DND-41 (cell line): ENCODE results near the gene MATN1.

Experiments
- ATAC-seq: fragments of 200-7000 bp; cut with Tn5 transposase; 3 replicates; pipeline ENCODE4 v1.9.1; 2021; ENCODE audit warnings: low read depth; ENCODE audit not compliant: insufficient read depth
- DNase-seq: peaks from one replicate; pipeline ENCODE4 v3.0.0-alpha.2; 2020
- H2AFZ ChIP-seq: 2 replicates; pipeline ENCODE4 v1.6.0; 2012; ENCODE audit warnings: low read depth, low read length
- H3K27ac ChIP-seq: 2 replicates; pipeline ENCODE4 v1.5.1; 2012; ENCODE audit warnings: low read length, inconsistent platforms
- H3K27me3 ChIP-seq: fragments of 200-600 bp; sonication (generic); 2 replicates; pipeline ENCODE4 v1.6.0; 2012; ENCODE audit warnings: low read length, mild to moderate bottlenecking, inconsistent platforms; ENCODE audit not compliant: insufficient read depth, poor library complexity
- H3K36me3 ChIP-seq: 2 replicates; pipeline ENCODE4 v1.5.1; 2012; ENCODE audit warnings: low read length, inconsistent platforms; ENCODE audit not compliant: insufficient read depth
- H3K4me1 ChIP-seq: 2 replicates; pipeline ENCODE4 v1.5.1; 2012; ENCODE audit warnings: mild to moderate bottlenecking, low read length; ENCODE audit not compliant: insufficient read depth
- H3K4me2 ChIP-seq: 2 replicates; pipeline ENCODE4 v1.6.0; 2012; ENCODE audit warnings: mild to moderate bottlenecking, moderate library complexity, low read length, inconsistent platforms; ENCODE audit not compliant: insufficient read depth
- H3K4me3 ChIP-seq, 2 experiments: fragments of 200-600 bp in 1 of 2; shearing (Covaris generic) in 1 of 2; 2 replicates each; pipeline ENCODE4 v1.5.1; 2012 to 2016; ENCODE audit warnings: inconsistent platforms in 2 of 2, low read length in 2 of 2, mild to moderate bottlenecking in 2 of 2, low read depth in 1 of 2, moderate library complexity in 1 of 2
- H3K79me2 ChIP-seq: 2 replicates; pipeline ENCODE4 v1.6.0; 2012; ENCODE audit warnings: low read length, inconsistent platforms; ENCODE audit not compliant: insufficient read depth
- H3K9ac ChIP-seq: 2 replicates; pipeline ENCODE4 v1.6.0; 2012; ENCODE audit warnings: low read depth, mild to moderate bottlenecking, inconsistent platforms, low read length, moderate library complexity
- H3K9me3 ChIP-seq: 2 replicates; pipeline ENCODE4 v1.5.1; 2012; ENCODE audit warnings: low read length, moderate library complexity, mild to moderate bottlenecking, inconsistent platforms; ENCODE audit not compliant: insufficient read depth, severe bottlenecking
- H4K20me1 ChIP-seq: 2 replicates; pipeline ENCODE4 v1.6.0; 2012; ENCODE audit warnings: low read length; ENCODE audit not compliant: insufficient read depth
- EZH2 ChIP-seq: IDR thresholded peaks from 3 replicates; pipeline ENCODE4 v1.6.1; 2012; ENCODE audit warnings: borderline replicate concordance, low read depth, mild to moderate bottlenecking, moderate library complexity, low read length, inconsistent platforms; ENCODE audit not compliant: severe bottlenecking
- TF ChIP-seq, protein P1 (sequence below): IDR thresholded peaks from 2 replicates; pipeline ENCODE4 v1.5.1; 2012; ENCODE audit warnings: borderline replicate concordance, low read length, moderate library complexity, mild to moderate bottlenecking; ENCODE audit not compliant: poor library complexity, severe bottlenecking; ENCODE audit errors: extremely low read depth

Gene MATN1

DNA sequence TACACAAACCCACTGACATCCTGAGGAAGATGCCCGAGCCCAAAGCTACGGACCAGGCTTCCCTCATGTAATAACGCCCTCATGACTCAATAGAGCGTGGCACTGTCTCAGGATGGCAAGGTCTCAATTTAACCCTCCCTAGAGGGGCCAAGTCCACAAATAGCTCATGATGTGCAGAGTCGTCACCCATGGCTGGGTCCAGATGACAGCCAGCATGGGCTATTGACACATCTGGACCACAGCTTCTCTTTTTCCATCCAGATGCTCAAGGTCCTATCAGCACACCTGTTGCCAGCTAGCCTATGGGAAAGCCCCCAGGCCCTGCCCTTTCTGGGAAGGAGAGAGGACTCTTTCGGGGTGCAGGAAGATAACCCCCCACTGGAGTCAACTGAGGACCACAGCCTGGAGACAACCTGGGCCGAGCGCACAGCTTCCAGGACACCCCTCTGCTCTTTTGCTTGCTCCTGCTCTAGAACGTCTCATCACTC is 31.3 kb upstream of the MATN1 start:
- DNase-seq (no peak), ATAC-seq (no peak)
- Histone ChIP-seq H3K9ac (no peak overlapping the region), H3K27me3 (no peaks in the 10 kb centered on the region), H3K4me2 (peak overlapping the region; percentile 21; the same call in 1 of the 2 replicates), H3K27ac (peak overlapping the region; percentile 18; the same call in 1 of the 2 replicates), H3K36me3 (no peaks in the 10 kb centered on the region), H2AFZ (no peak overlapping the region), H3K4me3 (no peak overlapping the region), H3K4me1 (peaks cover 59% of the 10 kb centered on the region), H3K9me3 (no peaks in the 10 kb centered on the region), H4K20me1 (peaks cover 9% of the 10 kb centered on the region), H3K79me2 (peaks cover 34% of the 10 kb centered on the region)
- TF ChIP-seq, protein P1, sequence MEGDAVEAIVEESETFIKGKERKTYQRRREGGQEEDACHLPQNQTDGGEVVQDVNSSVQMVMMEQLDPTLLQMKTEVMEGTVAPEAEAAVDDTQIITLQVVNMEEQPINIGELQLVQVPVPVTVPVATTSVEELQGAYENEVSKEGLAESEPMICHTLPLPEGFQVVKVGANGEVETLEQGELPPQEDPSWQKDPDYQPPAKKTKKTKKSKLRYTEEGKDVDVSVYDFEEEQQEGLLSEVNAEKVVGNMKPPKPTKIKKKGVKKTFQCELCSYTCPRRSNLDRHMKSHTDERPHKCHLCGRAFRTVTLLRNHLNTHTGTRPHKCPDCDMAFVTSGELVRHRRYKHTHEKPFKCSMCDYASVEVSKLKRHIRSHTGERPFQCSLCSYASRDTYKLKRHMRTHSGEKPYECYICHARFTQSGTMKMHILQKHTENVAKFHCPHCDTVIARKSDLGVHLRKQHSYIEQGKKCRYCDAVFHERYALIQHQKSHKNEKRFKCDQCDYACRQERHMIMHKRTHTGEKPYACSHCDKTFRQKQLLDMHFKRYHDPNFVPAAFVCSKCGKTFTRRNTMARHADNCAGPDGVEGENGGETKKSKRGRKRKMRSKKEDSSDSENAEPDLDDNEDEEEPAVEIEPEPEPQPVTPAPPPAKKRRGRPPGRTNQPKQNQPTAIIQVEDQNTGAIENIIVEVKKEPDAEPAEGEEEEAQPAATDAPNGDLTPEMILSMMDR, result no peak
- TF ChIP-seq EZH2, result no peak

DNA sequence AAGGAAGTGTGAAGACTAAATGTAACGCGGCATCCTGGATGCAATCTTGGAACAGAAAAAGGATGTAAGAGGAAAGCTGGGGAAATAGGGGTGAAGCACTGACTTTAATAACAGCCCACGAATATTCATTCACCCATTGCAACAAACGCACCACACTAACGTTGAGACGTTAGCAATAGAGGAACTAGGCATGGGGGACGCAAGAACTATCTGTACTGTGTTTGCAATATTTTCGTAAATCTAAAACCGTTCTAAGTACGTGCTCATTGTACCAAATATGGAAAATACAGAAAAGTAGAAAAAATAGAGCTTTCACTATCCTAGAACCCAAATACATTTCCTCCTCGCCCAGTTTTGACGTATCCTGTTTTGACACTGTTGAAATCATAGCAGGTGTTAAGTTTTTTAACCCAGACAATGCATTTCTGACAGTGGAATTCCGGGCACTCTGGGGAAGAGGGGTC is 30.3 kb upstream of the MATN1 start:
- H3K4me1 ChIP-seq, result peaks cover 68% of the 10 kb centered on the region
- no peak overlapping the region for H3K4me3 ChIP-seq
- H3K4me2 ChIP-seq, result no peak overlapping the region
- H3K27me3 ChIP-seq, result no peaks in the 10 kb centered on the region
- ATAC-seq (no peak), DNase-seq (no peak)
- H4K20me1 ChIP-seq, result peaks cover 9% of the 10 kb centered on the region
- no peak overlapping the region for H3K9ac ChIP-seq
- H3K79me2 ChIP-seq, result peaks cover 34% of the 10 kb centered on the region
- TF ChIP-seq, protein P1, result no peak
- no peak for TF ChIP-seq EZH2
- no peak overlapping the region for H3K27ac ChIP-seq
- no peaks in the 10 kb centered on the region for H3K9me3 ChIP-seq
- H3K36me3 ChIP-seq, result no peaks in the 10 kb centered on the region
- H2AFZ ChIP-seq, result no peak overlapping the region

DNA sequence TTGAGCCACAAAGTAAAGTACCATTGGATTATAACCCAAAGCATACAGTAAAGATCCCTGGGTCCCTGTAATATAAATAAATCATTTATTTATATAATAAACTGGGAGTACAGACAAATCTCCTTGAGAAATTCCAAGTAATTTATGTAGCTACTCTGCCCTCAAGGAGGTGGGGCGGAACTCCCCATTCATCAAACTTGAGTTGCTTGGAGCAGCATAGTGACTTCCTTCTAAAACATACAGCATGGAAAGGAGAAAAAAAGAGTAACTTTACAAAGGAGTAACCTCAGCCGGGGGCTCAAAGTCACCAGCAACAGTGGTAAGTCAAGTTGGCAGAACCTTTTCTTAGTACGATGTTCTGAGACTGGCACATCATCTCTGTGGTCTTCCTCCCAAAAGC is 29.7 kb upstream of the MATN1 start:
- no peak overlapping the region for H3K9ac ChIP-seq
- H3K9me3 ChIP-seq, result no peaks in the 10 kb centered on the region
- no peak for DNase-seq
- H3K27ac ChIP-seq, result no peak overlapping the region
- TF ChIP-seq, protein P1, result no peak
- TF ChIP-seq EZH2, result no peak
- peaks cover 74% of the 10 kb centered on the region for H3K4me1 ChIP-seq
- ATAC-seq, result no peak
- H3K27me3 ChIP-seq, result no peaks in the 10 kb centered on the region
- H3K4me3 ChIP-seq, result no peak overlapping the region
- H2AFZ ChIP-seq, result no peak overlapping the region
- H3K79me2 ChIP-seq, result peaks cover 34% of the 10 kb centered on the region
- H3K4me2 ChIP-seq, result no peak overlapping the region
- H4K20me1 ChIP-seq, result peaks cover 9% of the 10 kb centered on the region
- no peaks in the 10 kb centered on the region for H3K36me3 ChIP-seq

DNA sequence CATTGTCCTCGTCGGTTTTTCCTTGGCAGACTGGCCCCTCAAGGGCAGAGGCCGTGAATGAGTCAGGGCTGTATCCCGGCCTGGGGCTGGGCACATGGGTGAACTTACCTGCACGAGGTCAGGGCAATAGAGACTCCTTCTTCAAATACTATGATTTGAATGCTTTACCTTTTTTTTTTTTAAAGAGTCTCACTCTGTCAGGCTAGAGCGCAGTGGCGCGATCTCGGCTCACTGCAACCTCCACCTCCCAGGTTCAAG is 29.2 kb upstream of the MATN1 start:
- no peak for ATAC-seq
- Histone ChIP-seq H3K4me3 (no peak overlapping the region), H3K27ac (no peak overlapping the region), H3K4me2 (no peak overlapping the region), H3K27me3 (no peaks in the 10 kb centered on the region), H3K4me1 (peaks cover 74% of the 10 kb centered on the region), H4K20me1 (peaks cover 9% of the 10 kb centered on the region), H3K79me2 (peaks cover 34% of the 10 kb centered on the region), H3K9me3 (no peaks in the 10 kb centered on the region), H2AFZ (no peak overlapping the region), H3K36me3 (no peaks in the 10 kb centered on the region), H3K9ac (no peak overlapping the region)
- no peak for DNase-seq
- TF ChIP-seq, protein P1, result no peak
- TF ChIP-seq EZH2, result no peak
